Type B pancreatic cell (in vitro differentiated cells): ENCODE data around the gene GRIK4. TPM values are rescaled to one million over a fixed set of nuclear protein-coding genes. Genes with fewer than 3 reads are reported as not detected.

Source experiments
- DNase-seq: peaks from one replicate; pipeline ENCODE4 v3.0.0; 2021; ENCODE audit warnings: mixed read lengths; ENCODE audit not compliant: unreplicated experiment; ENCODE audit errors: extremely low spot score
- H3K27ac Mint-ChIP-seq: 2 replicates; pipeline ENCODE4 v1.8.0; 2021; ENCODE audit warnings: mild to moderate bottlenecking, mixed read lengths
- H3K27me3 Mint-ChIP-seq: 2 replicates; pipeline ENCODE4 v1.8.0; 2021; ENCODE audit warnings: mixed read lengths
- H3K36me3 Mint-ChIP-seq: 2 replicates; pipeline ENCODE4 v1.8.0; 2021; ENCODE audit warnings: mixed read lengths
- H3K4me1 Mint-ChIP-seq: one replicate; pipeline ENCODE4 v1.8.0; 2021; ENCODE audit warnings: mixed read lengths; ENCODE audit not compliant: unreplicated experiment
- H3K4me3 Mint-ChIP-seq: 2 replicates; pipeline ENCODE4 v1.8.0; 2021; ENCODE audit warnings: mild to moderate bottlenecking, mixed read lengths
- H3K9me3 Mint-ChIP-seq: 2 replicates; pipeline ENCODE4 v1.8.0; 2021; ENCODE audit warnings: mixed read lengths
- CTCF ChIP-seq: fragments of 200-600 bp; sonication (generic); conservative IDR thresholded peaks from 2 replicates; pipeline ENCODE4 v1.5.0; 2021; ENCODE audit warnings: antibody characterized with exemption, mild to moderate bottlenecking
- total RNA-seq: library from RNA; stranded (reverse); gene quantifications from 2 replicates; pipeline ENCODE4 v1.2.1, GENCODE V29; 2021; ENCODE audit warnings: low replicate concordance

Gene GRIK4
- total RNA-seq, 1 donor from 2014 or later: 0.72 TPM

- Mint-ChIP-seq H3K27ac (no peak overlapping the region), H3K4me1 (peaks cover 8% of the 10 kb centered on the region), H3K27me3 (peaks cover 4% of the 10 kb centered on the region), H3K4me3 (no peak overlapping the region), H3K36me3 (no peaks in the 10 kb centered on the region), H3K9me3 (no peaks in the 10 kb centered on the region)
- no peak for TF ChIP-seq CTCF
- DNase-seq: no peak
These were observed 283.2 kb downstream of the GRIK4 start for GRCh38 chr11:120794748-120795147.

GRCh38 chr11:120795185-120795584, 283.6 kb downstream of the GRIK4 start:
- Mint-ChIP-seq H3K36me3 (no peaks in the 10 kb centered on the region), H3K4me3 (no peak overlapping the region), H3K27me3 (peaks cover 4% of the 10 kb centered on the region), H3K4me1 (peaks cover 8% of the 10 kb centered on the region), H3K27ac (no peak overlapping the region), H3K9me3 (no peaks in the 10 kb centered on the region)
- DNase-seq: no peak
- TF ChIP-seq CTCF: no peak

- no peaks in the 10 kb centered on the region for H3K36me3 Mint-ChIP-seq
- no peak overlapping the region for H3K4me3 Mint-ChIP-seq
- H3K9me3 Mint-ChIP-seq: no peaks in the 10 kb centered on the region
- no peak for TF ChIP-seq CTCF
- H3K27me3 Mint-ChIP-seq: peaks cover 6% of the 10 kb centered on the region
- H3K4me1 Mint-ChIP-seq: peaks cover 8% of the 10 kb centered on the region
- no peak overlapping the region for H3K27ac Mint-ChIP-seq
- no peak for DNase-seq
These were observed 285.6 kb downstream of the GRIK4 start for GRCh38 chr11:120797143-120797542.

GRCh38 chr11:120798854-120799253, 287.3 kb downstream of the GRIK4 start:
- Mint-ChIP-seq H3K4me3 (no peak overlapping the region), H3K4me1 (peaks cover 11% of the 10 kb centered on the region), H3K27me3 (peaks cover 10% of the 10 kb centered on the region), H3K36me3 (no peaks in the 10 kb centered on the region), H3K27ac (peak overlapping the region; percentile 51), H3K9me3 (no peaks in the 10 kb centered on the region)
- TF ChIP-seq CTCF: no peak
- DNase-seq: no peak

GRCh38 chr11:120800206-120800605, 288.7 kb downstream of the GRIK4 start:
- Mint-ChIP-seq H3K27me3 (peaks cover 13% of the 10 kb centered on the region), H3K36me3 (no peaks in the 10 kb centered on the region), H3K9me3 (no peaks in the 10 kb centered on the region), H3K4me1 (peaks cover 11% of the 10 kb centered on the region), H3K4me3 (no peak overlapping the region), H3K27ac (no peak overlapping the region)
- no peak for DNase-seq
- no peak for TF ChIP-seq CTCF
